Mucosa of rectum (tissue), 2 donors: Measurements from ENCODE around the gene ZNF154.

Experiments used
- H3K27ac ChIP-seq, 2 donors: one replicate each; pipeline ENCODE4 v1.7.0; 2013; ENCODE audit warnings: inconsistent platforms in 2 of 2, low read depth in 2 of 2, low read length in 2 of 2
- H3K27me3 ChIP-seq, 2 donors: one replicate each; pipeline ENCODE4 v1.7.0; 2013; ENCODE audit warnings: low read length in 2 of 2; ENCODE audit not compliant: control insufficient read depth in 2 of 2, insufficient read depth in 2 of 2
- H3K36me3 ChIP-seq, 2 donors: one replicate each; pipeline ENCODE4 v1.7.0; 2013; ENCODE audit warnings: low read length in 2 of 2; ENCODE audit not compliant: control insufficient read depth in 2 of 2, insufficient read depth in 2 of 2
- H3K4me1 ChIP-seq, 2 donors: one replicate each; pipeline ENCODE4 v1.7.0; 2013; ENCODE audit warnings: low read length in 2 of 2, mild to moderate bottlenecking in 1 of 2; ENCODE audit not compliant: control insufficient read depth in 2 of 2, insufficient read depth in 2 of 2
- H3K4me3 ChIP-seq, 2 donors: one replicate each; pipeline ENCODE4 v1.7.0; 2013; ENCODE audit warnings: low read length in 2 of 2
- H3K9ac ChIP-seq, 2 donors: one replicate each; pipeline ENCODE4 v1.7.0; 2013; ENCODE audit warnings: low read length in 2 of 2, low read depth in 1 of 2, mild to moderate bottlenecking in 1 of 2
- H3K9me3 ChIP-seq, 2 donors: one replicate each; pipeline ENCODE4 v1.7.0; 2013; ENCODE audit warnings: low read length in 2 of 2; ENCODE audit not compliant: control insufficient read depth in 2 of 2
- donor health status: healthy.
- donor health status: Normal muscosa, but diverticular disease.

Gene ZNF154

GRCh38 chr19:57656346-57656745 is 52.7 kb downstream of the ZNF154 start:
- no peak overlapping the region for H3K4me3 ChIP-seq
- H3K4me1 ChIP-seq: no peaks in the 10 kb centered on the region
- H3K9ac ChIP-seq: no peak overlapping the region
- no peak overlapping the region for H3K27ac ChIP-seq
- no peaks in the 10 kb centered on the region for H3K27me3 ChIP-seq
- H3K36me3 ChIP-seq: no peaks in the 10 kb centered on the region
- H3K9me3 ChIP-seq: no peaks in the 10 kb centered on the region

- H3K9me3 ChIP-seq: no peaks in the 10 kb centered on the region
- H3K9ac ChIP-seq: no peak overlapping the region
- H3K4me1 ChIP-seq: no peaks in the 10 kb centered on the region
- no peaks in the 10 kb centered on the region for H3K27me3 ChIP-seq
- H3K4me3 ChIP-seq: no peak overlapping the region
- H3K27ac ChIP-seq: no peak overlapping the region
- H3K36me3 ChIP-seq: no peaks in the 10 kb centered on the region
These were observed 53.6 kb downstream of the ZNF154 start for GRCh38 chr19:57655443-57655842.

DNA sequence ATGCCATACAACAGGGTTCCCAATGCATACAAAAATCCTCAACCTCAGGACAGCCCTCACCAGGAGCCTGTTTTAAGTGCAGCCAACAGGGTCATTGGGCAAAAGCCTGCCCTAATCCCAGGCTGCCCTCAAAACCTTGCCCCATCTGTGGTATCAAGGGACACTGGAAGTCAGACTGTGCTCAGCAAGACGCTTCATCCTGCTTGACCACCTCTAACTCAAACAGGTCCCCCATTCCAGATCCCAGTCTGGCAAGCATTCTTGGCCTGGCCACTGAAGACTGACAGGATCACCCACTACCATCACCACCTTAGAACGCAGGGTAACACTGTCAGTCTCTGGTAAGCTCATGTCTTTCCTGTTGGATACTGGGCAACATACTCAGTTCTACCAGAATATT is 55.3 kb downstream of the ZNF154 start:
- H3K27ac ChIP-seq: no peak overlapping the region
- no peaks in the 10 kb centered on the region for H3K9me3 ChIP-seq
- H3K9ac ChIP-seq: no peak overlapping the region
- no peak overlapping the region for H3K4me3 ChIP-seq
- H3K36me3 ChIP-seq: no peaks in the 10 kb centered on the region
- no peaks in the 10 kb centered on the region for H3K27me3 ChIP-seq
- no peaks in the 10 kb centered on the region for H3K4me1 ChIP-seq

GRCh38 chr19:57651654-57651996 is 57.4 kb downstream of the ZNF154 start:
- Histone ChIP-seq H3K4me1 (no peaks in the 10 kb centered on the region), H3K9me3 (peaks cover 0 to 3% of the 10 kb centered on the region in 2 donors), H3K36me3 (no peaks in the 10 kb centered on the region), H3K4me3 (no peak overlapping the region), H3K9ac (no peak overlapping the region), H3K27ac (no peak overlapping the region), H3K27me3 (no peaks in the 10 kb centered on the region)

- H3K27me3 ChIP-seq: no peaks in the 10 kb centered on the region
- H3K4me3 ChIP-seq: no peak overlapping the region
- H3K9ac ChIP-seq: no peak overlapping the region
- no peak overlapping the region for H3K27ac ChIP-seq
- H3K9me3 ChIP-seq: peaks cover under 1 to 3% of the 10 kb centered on the region in 2 donors
- H3K36me3 ChIP-seq: peaks cover 0 to under 1% of the 10 kb centered on the region in 2 donors
- no peaks in the 10 kb centered on the region for H3K4me1 ChIP-seq
These were observed 60.5 kb downstream of the ZNF154 start for GRCh38 chr19:57648331-57649003.
